ENCODE data around the gene DSG3.
"Not testable (repeated sequence)": the region's sequence is repeated elsewhere in the genome, so short reads cannot be mapped to it uniquely, and the experiment has no call there.

- not testable (repeated sequence) for TF ChIP-seq SIX5 (IDR thresholded peaks at IDR 0.05; ENCODE audit: low read depth, low read length); ATF2 (IDR thresholded peaks at IDR 0.05; ENCODE audit: low read length); RAD21 (IDR thresholded peaks at IDR 0.05 in 1 of 2, conservative IDR thresholded peaks at IDR 0.05 in 1 of 2; ENCODE audit: low read depth in 2 of 2, low read length in 2 of 2)
- TF ChIP-seq, protein P1, sequence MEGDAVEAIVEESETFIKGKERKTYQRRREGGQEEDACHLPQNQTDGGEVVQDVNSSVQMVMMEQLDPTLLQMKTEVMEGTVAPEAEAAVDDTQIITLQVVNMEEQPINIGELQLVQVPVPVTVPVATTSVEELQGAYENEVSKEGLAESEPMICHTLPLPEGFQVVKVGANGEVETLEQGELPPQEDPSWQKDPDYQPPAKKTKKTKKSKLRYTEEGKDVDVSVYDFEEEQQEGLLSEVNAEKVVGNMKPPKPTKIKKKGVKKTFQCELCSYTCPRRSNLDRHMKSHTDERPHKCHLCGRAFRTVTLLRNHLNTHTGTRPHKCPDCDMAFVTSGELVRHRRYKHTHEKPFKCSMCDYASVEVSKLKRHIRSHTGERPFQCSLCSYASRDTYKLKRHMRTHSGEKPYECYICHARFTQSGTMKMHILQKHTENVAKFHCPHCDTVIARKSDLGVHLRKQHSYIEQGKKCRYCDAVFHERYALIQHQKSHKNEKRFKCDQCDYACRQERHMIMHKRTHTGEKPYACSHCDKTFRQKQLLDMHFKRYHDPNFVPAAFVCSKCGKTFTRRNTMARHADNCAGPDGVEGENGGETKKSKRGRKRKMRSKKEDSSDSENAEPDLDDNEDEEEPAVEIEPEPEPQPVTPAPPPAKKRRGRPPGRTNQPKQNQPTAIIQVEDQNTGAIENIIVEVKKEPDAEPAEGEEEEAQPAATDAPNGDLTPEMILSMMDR (IDR thresholded peaks at IDR 0.05; ENCODE audit: control extremely low read depth in 1 of 3, insufficient read depth in 1 of 3, low read depth in 1 of 3, low read length in 3 of 3), result not testable (repeated sequence)
These were observed 59.6 kb downstream of the DSG3 start for GRCh38 chr18:31507124-31507523.

Data from H1 (cell line).